Measurements from ENCODE around the gene NACA. TPM values are rescaled to one million over a fixed set of nuclear protein-coding genes. Genes with fewer than 3 reads are reported as not detected.
A peak's percentile ranks its signal among the peaks of the same experiment; 100 is the strongest.

NACA gene
- polyA plus RNA-seq, 1 of the 3 experiments (the other 2 are of a cell fraction), result 523 TPM

DNA sequence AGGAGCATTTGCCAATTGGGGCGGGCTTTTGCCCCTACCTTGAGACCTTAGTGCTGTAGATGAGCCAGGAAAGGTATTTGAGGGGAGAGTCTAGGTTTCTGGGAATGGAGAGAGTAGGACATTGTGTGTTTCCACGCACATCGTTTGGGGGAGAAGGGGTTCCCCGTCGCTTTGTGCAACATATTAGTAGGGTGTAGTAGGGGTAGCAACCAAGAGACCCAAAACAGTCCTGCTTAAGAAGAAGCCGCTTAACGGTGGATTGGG, 36.3 kb downstream of the NACA start:
- H3K4me3 ChIP-seq (ENCODE audit: low read depth in 2 of 2, low read length in 1 of 2), result peak overlapping the region; percentile 46 to 58
- ChIA-PET CTCF (no interaction called here), POLR2A (interaction anchor here (0.6 to 2.8 kb wide), 4 partner anchors 24 to 52 kb away, joined by 3 to 12 read pairs (median 4); partner anchors contain the start of gene NACA)
- peaks cover 37% of the 10 kb centered on the region for H4K20me1 ChIP-seq (ENCODE audit: insufficient read depth)
- peaks cover 48% of the 10 kb centered on the region for H3K79me2 ChIP-seq (ENCODE audit: insufficient read depth)
- H3K27ac ChIP-seq (ENCODE audit: low read depth in 2 of 2, low read length in 1 of 2), result peak overlapping the region; percentile 93 to 98
- peaks cover 0 to 12% of the 10 kb centered on the region in 2 experiments for H3K36me3 ChIP-seq (replicated peaks in 1 of 2; ENCODE audit: control insufficient read depth in 1 of 2, insufficient read depth in 2 of 2, low read length in 1 of 2)
- no peak for DNase-seq
- H3K4me1 ChIP-seq (ENCODE audit: control insufficient read depth in 1 of 2, insufficient read depth in 2 of 2, low read depth in 1 of 2, low read length in 1 of 2), result peaks cover 10 to 20% of the 10 kb centered on the region in 2 experiments; a peak in 3 of 4 replicates
- H3F3A ChIP-seq (replicated peaks; ENCODE audit: insufficient read depth), result peaks cover 39% of the 10 kb centered on the region
- peak overlapping the region; percentile 96 for H3K4me2 ChIP-seq
- H3K9me3 ChIP-seq, result no peaks in the 10 kb centered on the region
- TF ChIP-seq TCF12 (IDR thresholded peaks at IDR 0.05), result no peak
- no peak for TF ChIP-seq RAD21 (IDR thresholded peaks at IDR 0.05; ENCODE audit: low read length)
- TF ChIP-seq SIN3A (IDR thresholded peaks at IDR 0.05; ENCODE audit: borderline replicate concordance, low read depth, low read length), result no peak
- TF ChIP-seq, protein P1, sequence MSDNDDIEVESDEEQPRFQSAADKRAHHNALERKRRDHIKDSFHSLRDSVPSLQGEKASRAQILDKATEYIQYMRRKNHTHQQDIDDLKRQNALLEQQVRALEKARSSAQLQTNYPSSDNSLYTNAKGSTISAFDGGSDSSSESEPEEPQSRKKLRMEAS (IDR thresholded peaks at IDR 0.05; ENCODE audit: low read depth), result no peak
- no peak for TF ChIP-seq EP300 (IDR thresholded peaks at IDR 0.05; ENCODE audit: borderline replicate concordance in 1 of 2, low read depth in 1 of 2, low read length in 1 of 2)
- TF ChIP-seq, protein P2, sequence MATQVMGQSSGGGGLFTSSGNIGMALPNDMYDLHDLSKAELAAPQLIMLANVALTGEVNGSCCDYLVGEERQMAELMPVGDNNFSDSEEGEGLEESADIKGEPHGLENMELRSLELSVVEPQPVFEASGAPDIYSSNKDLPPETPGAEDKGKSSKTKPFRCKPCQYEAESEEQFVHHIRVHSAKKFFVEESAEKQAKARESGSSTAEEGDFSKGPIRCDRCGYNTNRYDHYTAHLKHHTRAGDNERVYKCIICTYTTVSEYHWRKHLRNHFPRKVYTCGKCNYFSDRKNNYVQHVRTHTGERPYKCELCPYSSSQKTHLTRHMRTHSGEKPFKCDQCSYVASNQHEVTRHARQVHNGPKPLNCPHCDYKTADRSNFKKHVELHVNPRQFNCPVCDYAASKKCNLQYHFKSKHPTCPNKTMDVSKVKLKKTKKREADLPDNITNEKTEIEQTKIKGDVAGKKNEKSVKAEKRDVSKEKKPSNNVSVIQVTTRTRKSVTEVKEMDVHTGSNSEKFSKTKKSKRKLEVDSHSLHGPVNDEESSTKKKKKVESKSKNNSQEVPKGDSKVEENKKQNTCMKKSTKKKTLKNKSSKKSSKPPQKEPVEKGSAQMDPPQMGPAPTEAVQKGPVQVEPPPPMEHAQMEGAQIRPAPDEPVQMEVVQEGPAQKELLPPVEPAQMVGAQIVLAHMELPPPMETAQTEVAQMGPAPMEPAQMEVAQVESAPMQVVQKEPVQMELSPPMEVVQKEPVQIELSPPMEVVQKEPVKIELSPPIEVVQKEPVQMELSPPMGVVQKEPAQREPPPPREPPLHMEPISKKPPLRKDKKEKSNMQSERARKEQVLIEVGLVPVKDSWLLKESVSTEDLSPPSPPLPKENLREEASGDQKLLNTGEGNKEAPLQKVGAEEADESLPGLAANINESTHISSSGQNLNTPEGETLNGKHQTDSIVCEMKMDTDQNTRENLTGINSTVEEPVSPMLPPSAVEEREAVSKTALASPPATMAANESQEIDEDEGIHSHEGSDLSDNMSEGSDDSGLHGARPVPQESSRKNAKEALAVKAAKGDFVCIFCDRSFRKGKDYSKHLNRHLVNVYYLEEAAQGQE (IDR thresholded peaks at IDR 0.05; ENCODE audit: low read depth, low read length), result no peak
- TF ChIP-seq RCOR1 (IDR thresholded peaks at IDR 0.05; ENCODE audit: low read length), result no peak
- no peak for TF ChIP-seq MXI1 (IDR thresholded peaks at IDR 0.05; ENCODE audit: low read depth, low read length)
- no peak for TF ChIP-seq EZH2phosphoT487 (IDR thresholded peaks at IDR 0.05; ENCODE audit: borderline replicate concordance, low read depth)
- TF ChIP-seq, protein P3, sequence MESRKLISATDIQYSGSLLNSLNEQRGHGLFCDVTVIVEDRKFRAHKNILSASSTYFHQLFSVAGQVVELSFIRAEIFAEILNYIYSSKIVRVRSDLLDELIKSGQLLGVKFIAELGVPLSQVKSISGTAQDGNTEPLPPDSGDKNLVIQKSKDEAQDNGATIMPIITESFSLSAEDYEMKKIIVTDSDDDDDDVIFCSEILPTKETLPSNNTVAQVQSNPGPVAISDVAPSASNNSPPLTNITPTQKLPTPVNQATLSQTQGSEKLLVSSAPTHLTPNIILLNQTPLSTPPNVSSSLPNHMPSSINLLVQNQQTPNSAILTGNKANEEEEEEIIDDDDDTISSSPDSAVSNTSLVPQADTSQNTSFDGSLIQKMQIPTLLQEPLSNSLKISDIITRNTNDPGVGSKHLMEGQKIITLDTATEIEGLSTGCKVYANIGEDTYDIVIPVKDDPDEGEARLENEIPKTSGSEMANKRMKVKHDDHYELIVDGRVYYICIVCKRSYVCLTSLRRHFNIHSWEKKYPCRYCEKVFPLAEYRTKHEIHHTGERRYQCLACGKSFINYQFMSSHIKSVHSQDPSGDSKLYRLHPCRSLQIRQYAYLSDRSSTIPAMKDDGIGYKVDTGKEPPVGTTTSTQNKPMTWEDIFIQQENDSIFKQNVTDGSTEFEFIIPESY (IDR thresholded peaks at IDR 0.05; ENCODE audit: borderline replicate concordance, low read depth), result no peak
- TF ChIP-seq, protein P4, sequence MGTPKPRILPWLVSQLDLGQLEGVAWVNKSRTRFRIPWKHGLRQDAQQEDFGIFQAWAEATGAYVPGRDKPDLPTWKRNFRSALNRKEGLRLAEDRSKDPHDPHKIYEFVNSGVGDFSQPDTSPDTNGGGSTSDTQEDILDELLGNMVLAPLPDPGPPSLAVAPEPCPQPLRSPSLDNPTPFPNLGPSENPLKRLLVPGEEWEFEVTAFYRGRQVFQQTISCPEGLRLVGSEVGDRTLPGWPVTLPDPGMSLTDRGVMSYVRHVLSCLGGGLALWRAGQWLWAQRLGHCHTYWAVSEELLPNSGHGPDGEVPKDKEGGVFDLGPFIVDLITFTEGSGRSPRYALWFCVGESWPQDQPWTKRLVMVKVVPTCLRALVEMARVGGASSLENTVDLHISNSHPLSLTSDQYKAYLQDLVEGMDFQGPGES (IDR thresholded peaks at IDR 0.05; ENCODE audit: low read depth, low read length), result no peak
- no peak for TF ChIP-seq POLR2AphosphoS5 (IDR thresholded peaks at IDR 0.05; ENCODE audit: low read depth, low read length)
- WGBS (ENCODE audit: low lambda C conversion rate), result 50% methylated on average over 7 of the region's 7 CpGs
- no peaks in the 10 kb centered on the region for H3K27me3 ChIP-seq (ENCODE audit: insufficient read depth)
- H3K9me2 ChIP-seq, result no peaks in the 10 kb centered on the region
- peak overlapping the region; percentile 85 for H3K9ac ChIP-seq
- peak overlapping the region; percentile 96 for H2AFZ ChIP-seq (ENCODE audit: low read depth)
